Colonic mucosa (tissue), 4 donors: ENCODE measurements around the gene IL1RAPL1. TPM values are rescaled to one million over a fixed set of nuclear protein-coding genes. Genes with fewer than 3 reads are reported as not detected.

ENCODE experiments used
- DNase-seq: peaks from one replicate; pipeline ENCODE4 v3.0.0-alpha.2; 2020
- H3K27ac ChIP-seq: fragments of 200-600 bp; one replicate; pipeline ENCODE4 v1.8.0; 2021
- H3K27me3 ChIP-seq: fragments of 200-600 bp; one replicate; pipeline ENCODE4 v1.8.0; 2021
- H3K36me3 ChIP-seq: fragments of 200-600 bp; one replicate; pipeline ENCODE4 v1.8.0; 2021
- H3K4me1 ChIP-seq: fragments of 200-600 bp; one replicate; pipeline ENCODE4 v1.8.0; 2021; ENCODE audit warnings: mild to moderate bottlenecking
- H3K4me3 ChIP-seq: fragments of 200-600 bp; one replicate; pipeline ENCODE4 v1.8.0; 2021
- H3K9ac ChIP-seq, 2 donors: one replicate each; pipeline ENCODE4 v1.7.0; 2013; ENCODE audit warnings: control low read depth in 2 of 2, low read depth in 2 of 2, low read length in 2 of 2
- H3K9me3 ChIP-seq: fragments of 200-600 bp; one replicate; pipeline ENCODE4 v1.8.0; 2021
- intact Hi-C: fragments of 100-400 bp; cut with DNase I; formaldehyde crosslinking; loops from one replicate; pipeline ENCODE4 v1.14.1; 2022
- total RNA-seq, 2 donors: library from RNA; stranded (reverse); fragmentation: NEBNext Ultra II Directional in 1 of 2; extraction: Animal tissue kit (Norgen Biotek cat#: 25700) in 1 of 2; gene quantifications; one replicate each; pipeline ENCODE4 v1.2.1, GENCODE V29; 2021
- TF ChIP-seq, protein P1 (sequence below): fragments of 200-600 bp; IDR thresholded peaks from one replicate; pipeline ENCODE4 v1.8.0; 2022; ENCODE audit warnings: antibody characterized with exemption, mild to moderate bottlenecking
- donor health status: healthy.
- donor health status: DM: no; HTN: no; CAD: no.
- donor health status: DM: no; HTN: no; CAD: no.

IL1RAPL1 gene
- total RNA-seq, 2 donors from 2014 or later = 0.10 to 0.24 TPM

DNA sequence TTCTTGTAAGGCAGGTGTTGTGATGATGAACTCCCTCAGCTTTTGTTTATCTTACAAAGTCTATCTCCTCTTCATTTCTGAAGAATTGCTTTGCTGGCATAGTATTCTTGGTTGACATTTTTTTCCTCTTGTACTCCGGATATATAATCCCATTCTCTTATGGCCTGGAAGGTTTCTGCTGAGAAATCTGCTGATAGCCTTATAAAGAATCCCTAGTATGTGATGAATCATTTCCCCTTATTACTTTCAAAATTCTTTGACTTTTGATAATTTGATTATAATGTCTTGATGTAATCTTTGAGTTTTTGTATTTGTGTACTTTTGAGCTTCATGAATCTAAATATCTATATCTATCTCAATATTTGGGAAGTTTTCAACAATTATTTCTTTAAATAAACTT, 972.8 kb downstream of the IL1RAPL1 start:
- intact Hi-C loops = no loop called here

DNA sequence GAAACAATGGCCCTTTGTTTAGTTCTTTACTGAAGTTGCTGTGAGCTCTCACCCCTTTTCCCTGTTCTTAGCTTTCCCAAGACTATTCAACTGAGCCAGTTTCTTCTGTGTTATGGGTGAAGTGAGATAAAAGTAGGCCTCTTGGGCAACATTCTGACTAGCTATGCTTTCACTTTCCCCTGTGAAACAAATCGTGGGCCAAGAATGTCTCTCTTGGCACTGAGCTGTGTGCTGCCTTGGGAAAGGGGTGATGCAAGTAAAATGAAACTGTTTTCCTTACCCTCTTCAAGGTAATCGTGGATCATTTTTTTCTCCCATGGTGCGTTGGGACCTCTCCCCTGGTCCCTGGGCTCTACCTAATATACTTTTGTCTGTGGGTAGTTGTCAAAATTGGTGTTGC, 974.2 kb downstream of the IL1RAPL1 start:
- Histone ChIP-seq H3K9ac (no peak overlapping the region), H3K36me3 (no peaks in the 10 kb centered on the region), H3K27ac (no peak overlapping the region), H3K9me3 (no peaks in the 10 kb centered on the region), H3K27me3 (no peaks in the 10 kb centered on the region), H3K4me3 (no peak overlapping the region), H3K4me1 (no peaks in the 10 kb centered on the region)
- TF ChIP-seq, protein P1, sequence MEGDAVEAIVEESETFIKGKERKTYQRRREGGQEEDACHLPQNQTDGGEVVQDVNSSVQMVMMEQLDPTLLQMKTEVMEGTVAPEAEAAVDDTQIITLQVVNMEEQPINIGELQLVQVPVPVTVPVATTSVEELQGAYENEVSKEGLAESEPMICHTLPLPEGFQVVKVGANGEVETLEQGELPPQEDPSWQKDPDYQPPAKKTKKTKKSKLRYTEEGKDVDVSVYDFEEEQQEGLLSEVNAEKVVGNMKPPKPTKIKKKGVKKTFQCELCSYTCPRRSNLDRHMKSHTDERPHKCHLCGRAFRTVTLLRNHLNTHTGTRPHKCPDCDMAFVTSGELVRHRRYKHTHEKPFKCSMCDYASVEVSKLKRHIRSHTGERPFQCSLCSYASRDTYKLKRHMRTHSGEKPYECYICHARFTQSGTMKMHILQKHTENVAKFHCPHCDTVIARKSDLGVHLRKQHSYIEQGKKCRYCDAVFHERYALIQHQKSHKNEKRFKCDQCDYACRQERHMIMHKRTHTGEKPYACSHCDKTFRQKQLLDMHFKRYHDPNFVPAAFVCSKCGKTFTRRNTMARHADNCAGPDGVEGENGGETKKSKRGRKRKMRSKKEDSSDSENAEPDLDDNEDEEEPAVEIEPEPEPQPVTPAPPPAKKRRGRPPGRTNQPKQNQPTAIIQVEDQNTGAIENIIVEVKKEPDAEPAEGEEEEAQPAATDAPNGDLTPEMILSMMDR = no peak
- no peak for DNase-seq
- intact Hi-C loops = no loop called here

More for the DNA sequence above, 972.8 kb downstream of the IL1RAPL1 start:
- Histone ChIP-seq H3K9ac (no peak overlapping the region), H3K9me3 (no peaks in the 10 kb centered on the region), H3K4me1 (no peaks in the 10 kb centered on the region), H3K4me3 (no peak overlapping the region), H3K36me3 (no peaks in the 10 kb centered on the region), H3K27me3 (no peaks in the 10 kb centered on the region), H3K27ac (no peak overlapping the region)
- DNase-seq = no peak
- TF ChIP-seq, protein P1 = no peak

DNA sequence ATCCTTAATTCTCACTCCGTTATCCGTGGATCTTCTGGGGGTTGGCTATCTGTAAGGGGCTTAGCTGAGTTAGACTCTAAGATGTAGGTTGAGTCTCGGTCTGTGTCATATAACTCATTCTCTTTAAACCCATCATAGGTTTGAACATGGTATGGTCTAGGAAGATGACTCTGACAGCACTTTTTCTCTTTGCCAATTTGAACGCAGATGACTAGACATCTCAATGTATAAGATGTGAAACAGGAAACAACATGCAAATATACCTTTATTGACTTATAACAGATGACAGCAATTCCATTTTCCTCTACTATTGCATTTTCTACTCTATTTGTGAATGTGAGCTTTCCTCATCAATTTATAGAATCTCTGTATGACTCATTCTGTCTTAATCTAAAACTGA, 993.3 kb downstream of the IL1RAPL1 start:
- H3K27me3 ChIP-seq = no peaks in the 10 kb centered on the region
- no peaks in the 10 kb centered on the region for H3K4me1 ChIP-seq
- no peaks in the 10 kb centered on the region for H3K9me3 ChIP-seq
- H3K27ac ChIP-seq = no peak overlapping the region
- no peak overlapping the region for H3K4me3 ChIP-seq
- intact Hi-C loops = no loop called here
- H3K9ac ChIP-seq = no peak overlapping the region
- TF ChIP-seq, protein P1 = no peak
- DNase-seq = no peak
- H3K36me3 ChIP-seq = no peaks in the 10 kb centered on the region

- no peak for DNase-seq
- intact Hi-C loops = no loop called here
- TF ChIP-seq, protein P1 = no peak
- Histone ChIP-seq H3K9me3 (no peaks in the 10 kb centered on the region), H3K27me3 (no peaks in the 10 kb centered on the region), H3K36me3 (no peaks in the 10 kb centered on the region), H3K27ac (no peak overlapping the region), H3K9ac (no peak overlapping the region), H3K4me1 (no peaks in the 10 kb centered on the region), H3K4me3 (no peak overlapping the region)
These were observed 994.0 kb downstream of the IL1RAPL1 start for GRCh38 chrX:29581223-29581622.

- Histone ChIP-seq H3K9ac (no peak overlapping the region), H3K36me3 (no peaks in the 10 kb centered on the region), H3K4me3 (no peak overlapping the region), H3K4me1 (no peaks in the 10 kb centered on the region), H3K9me3 (no peaks in the 10 kb centered on the region), H3K27ac (no peak overlapping the region), H3K27me3 (no peaks in the 10 kb centered on the region)
- no peak for DNase-seq
- TF ChIP-seq, protein P1 = no peak
- intact Hi-C loops = no loop called here
These were observed 999.9 kb downstream of the IL1RAPL1 start for GRCh38 chrX:29587107-29587506.

GRCh38 chrX:29590921-29591320, 1003.7 kb downstream of the IL1RAPL1 start:
- Histone ChIP-seq H3K9ac (no peak overlapping the region), H3K36me3 (no peaks in the 10 kb centered on the region), H3K27me3 (no peaks in the 10 kb centered on the region), H3K4me3 (no peak overlapping the region), H3K4me1 (no peaks in the 10 kb centered on the region), H3K9me3 (no peaks in the 10 kb centered on the region), H3K27ac (no peak overlapping the region)
- intact Hi-C loops = no loop called here
- TF ChIP-seq, protein P1 = no peak
- DNase-seq = no peak
